Aorta (tissue), 5 donors: ENCODE data around the gene PAMR1. TPM values are rescaled to one million over a fixed set of nuclear protein-coding genes. Genes with fewer than 3 reads are reported as not detected.

ENCODE experiments used
- ATAC-seq: fragments of 200-7000 bp; cut with Tn5 transposase; one replicate; pipeline ENCODE4 v1.9.1; 2022; ENCODE audit warnings: moderate library complexity; ENCODE audit not compliant: low FRiP score
- DNase-seq, 2 donors: peaks; one replicate each; pipeline ENCODE4 v3.0.0-alpha.2; 2020
- H3K27ac ChIP-seq, 2 donors: one replicate each; pipeline ENCODE4 v1.5.1; 2013; ENCODE audit warnings: low read length in 2 of 2, mild to moderate bottlenecking in 2 of 2, moderate library complexity in 2 of 2, control low read depth in 1 of 2, inconsistent platforms in 1 of 2, low read depth in 1 of 2
- H3K27me3 ChIP-seq, 2 donors: one replicate each; pipeline ENCODE4 v1.6.1; 2013; ENCODE audit warnings: control low read depth in 1 of 2, low read length in 1 of 2, mild to moderate bottlenecking in 1 of 2, moderate library complexity in 1 of 2; ENCODE audit not compliant: insufficient read depth in 2 of 2, control insufficient read depth in 1 of 2
- H3K36me3 ChIP-seq, 2 donors: one replicate each; pipeline ENCODE4 v1.6.1; 2013; ENCODE audit warnings: control low read depth in 1 of 2, low read length in 1 of 2, mild to moderate bottlenecking in 1 of 2; ENCODE audit not compliant: insufficient read depth in 2 of 2, control insufficient read depth in 1 of 2
- H3K4me1 ChIP-seq, 2 donors: one replicate each; pipeline ENCODE4 v1.6.1; 2013; ENCODE audit warnings: low read length in 2 of 2, control low read depth in 1 of 2, mild to moderate bottlenecking in 1 of 2, moderate library complexity in 1 of 2; ENCODE audit not compliant: insufficient read depth in 2 of 2, control insufficient read depth in 1 of 2
- H3K4me3 ChIP-seq, 2 donors: one replicate each; pipeline ENCODE4 v1.5.1; 2013; ENCODE audit warnings: low read length in 2 of 2, control low read depth in 1 of 2, mild to moderate bottlenecking in 1 of 2
- H3K9me3 ChIP-seq: one replicate; pipeline ENCODE4 v1.6.1; 2013; ENCODE audit warnings: mild to moderate bottlenecking, low read length; ENCODE audit not compliant: control insufficient read depth
- WGBS, 2 donors: extraction: QIAGEN DNeasy Blood & Tissue Kit; methylation state at CpG; one replicate each; pipeline ENCODE4 v1.1.7; 2013; 5-methylcytosine and 5-hydroxymethylcytosine counted together
- intact Hi-C, 2 donors: fragments of 100-400 bp; cut with DNase I; formaldehyde crosslinking; loops; one replicate each; pipeline versions ENCODE4 v1.14.2 to v1.15.0; 2022
- polyA plus RNA-seq, 2 donors: library from polyadenylated mRNA; stranded (reverse); fragments of 200-250 nt; gene quantifications; one replicate each; pipeline ENCODE4 v1.2.3, GENCODE V29; 2013
- total RNA-seq, 2 donors: library from RNA; stranded (reverse); fragmentation: NEBNext Ultra II Directional; extraction: Animal tissue kit (Norgen Biotek cat#: 25700); gene quantifications; one replicate each; pipeline ENCODE4 v1.2.1, GENCODE V29; 2021
- donor health status: healthy with polysubstance abuse.
- donor health status: Bipolar disorder and iron deficiency.
- donor health status: DM: no; HTN: no; CAD: no.
- donor health status: DM: no; HTN: no; CAD: no.
- donor health status: DM: yes; HTN: yes; CAD: no.

PAMR1 gene
- total and polyA plus RNA-seq, 4 donors: 0.69 to 3.1 (median 2.2) TPM

- Histone ChIP-seq H3K27ac (peak overlapping the region in 1 of 2 donors; percentile 87), H3K27me3 (no peaks in the 10 kb centered on the region), H3K9me3 (no peaks in the 10 kb centered on the region), H3K4me3 (no peak overlapping the region), H3K36me3 (no peaks in the 10 kb centered on the region), H3K4me1 (peaks cover 0 to 4% of the 10 kb centered on the region in 2 donors)
- DNase-seq (no peak), ATAC-seq (no peak)
- intact Hi-C loops: loop anchor here (5.0 to 10.0 kb wide), 3 partner anchors 256 to 804 kb away; partner anchors contain the start of gene CD44 (in 1 of the 2)
- 86 to 90% methylated on average over 13 of the region's 13 CpGs for WGBS, 2 donors
Observed at GRCh38 chr11:35390737-35391682, 134.4 kb downstream of the PAMR1 start.

- H3K4me3 ChIP-seq: no peak overlapping the region
- ATAC-seq: no peak
- no peaks in the 10 kb centered on the region for H3K27me3 ChIP-seq
- no peaks in the 10 kb centered on the region for H3K36me3 ChIP-seq
- H3K4me1 ChIP-seq: peaks cover 0 to 4% of the 10 kb centered on the region in 2 donors
- WGBS, 2 donors: 76 to 88% methylated on average over 6 of the region's 6 CpGs
- DNase-seq: no peak
- intact Hi-C loops: loop anchor here (5.0 to 10.0 kb wide), 4 partner anchors 143 to 803 kb away; partner anchors contain the start of gene CD44 (in 1 of the 2)
- no peaks in the 10 kb centered on the region for H3K9me3 ChIP-seq
- no peak overlapping the region for H3K27ac ChIP-seq
Observed at GRCh38 chr11:35389897-35390465, 135.4 kb downstream of the PAMR1 start.

GRCh38 chr11:35389112-35389511, 136.3 kb downstream of the PAMR1 start:
- no peaks in the 10 kb centered on the region for H3K9me3 ChIP-seq
- H3K4me3 ChIP-seq: no peak overlapping the region
- no peak overlapping the region for H3K27ac ChIP-seq
- 89 to 96% methylated on average over 1 of the region's 1 CpG for whole genome bisulfite sequencing, 2 donors
- intact Hi-C loops: loop anchor here in 1 of 2 donors (5.0 kb wide), 1 partner anchor 142 kb away; no protein-coding TSS in a partner anchor
- no peak for ATAC-seq
- no peaks in the 10 kb centered on the region for H3K36me3 ChIP-seq
- peaks cover 0 to 4% of the 10 kb centered on the region in 2 donors for H3K4me1 ChIP-seq
- no peaks in the 10 kb centered on the region for H3K27me3 ChIP-seq
- DNase-seq: no peak

GRCh38 chr11:35388061-35388460, 137.4 kb downstream of the PAMR1 start:
- Histone ChIP-seq H3K27ac (peak overlapping the region in 1 of 2 donors; percentile 78), H3K4me3 (no peak overlapping the region), H3K9me3 (no peaks in the 10 kb centered on the region), H3K4me1 (peaks cover 0 to 4% of the 10 kb centered on the region in 2 donors), H3K36me3 (no peaks in the 10 kb centered on the region), H3K27me3 (no peaks in the 10 kb centered on the region)
- DNase-seq: no peak
- 75 to 83% methylated on average over 5 of the region's 5 CpGs for WGBS, 2 donors
- intact Hi-C loops: loop anchor here in 1 of 2 donors (5.0 kb wide), 1 partner anchor 141 kb away; no protein-coding TSS in a partner anchor
- ATAC-seq: no peak

- ATAC-seq (peak; percentile 26), DNase-seq (no peak)
- Histone ChIP-seq H3K9me3 (no peaks in the 10 kb centered on the region), H3K27ac (peak overlapping the region in 1 of 2 donors; percentile 90), H3K4me3 (no peak overlapping the region), H3K27me3 (no peaks in the 10 kb centered on the region), H3K4me1 (peaks cover 0 to 4% of the 10 kb centered on the region in 2 donors), H3K36me3 (no peaks in the 10 kb centered on the region)
- intact Hi-C loops: loop anchor here in 1 of 2 donors (5.0 kb wide), 1 partner anchor 140 kb away; no protein-coding TSS in a partner anchor
- WGBS, 2 donors: 26 to 28% methylated on average over 4 of the region's 4 CpGs
Observed at GRCh38 chr11:35387111-35387982, 138.1 kb downstream of the PAMR1 start.

GRCh38 chr11:35383953-35384352, 141.5 kb downstream of the PAMR1 start:
- intact Hi-C loops: loop anchor here in 1 of 2 donors (5.0 kb wide), 1 partner anchor 97 kb away; no protein-coding TSS in a partner anchor
- WGBS, 2 donors: 66 to 76% methylated on average over 5 of the region's 5 CpGs
- no peaks in the 10 kb centered on the region for H3K9me3 ChIP-seq
- DNase-seq (no peak), ATAC-seq (no peak)
- H3K36me3 ChIP-seq: no peaks in the 10 kb centered on the region
- H3K27me3 ChIP-seq: no peaks in the 10 kb centered on the region
- no peak overlapping the region for H3K4me3 ChIP-seq
- H3K4me1 ChIP-seq: peaks cover 0 to 4% of the 10 kb centered on the region in 2 donors
- no peak overlapping the region for H3K27ac ChIP-seq
